Uterus (tissue), 4 donors: ENCODE measurements around the gene ADARB2. TPM values are rescaled to one million over a fixed set of nuclear protein-coding genes. Genes with fewer than 3 reads are reported as not detected.

Source experiments
- DNase-seq, 2 donors: peaks; one replicate each; pipeline ENCODE4 v3.0.0-alpha.2; 2019 to 2020
- H3K27ac ChIP-seq, 2 donors: fragments of 200-600 bp; sonication (generic); 1 replicate in 1 of 2; 2 replicates in 1 of 2; pipeline ENCODE4 v1.5.1; 2016 to 2018
- H3K27me3 ChIP-seq, 2 donors: fragments of 200-600 bp; sonication (generic); one replicate each; pipeline ENCODE4 v1.5.1; 2018 to 2019; ENCODE audit warnings: control low read depth in 1 of 2
- H3K36me3 ChIP-seq, 2 donors: fragments of 200-600 bp; sonication (generic); one replicate each; pipeline ENCODE4 v1.5.1; 2019; ENCODE audit warnings: control low read depth in 1 of 2
- H3K4me1 ChIP-seq, 2 donors: fragments of 200-600 bp; sonication (generic); one replicate each; pipeline ENCODE4 v1.5.1; 2018 to 2019; ENCODE audit warnings: control low read depth in 1 of 2
- H3K4me3 ChIP-seq, 2 donors: fragments of 200-600 bp; sonication (generic); 1 replicate in 1 of 2; 2 replicates in 1 of 2; pipeline ENCODE4 v1.5.1; 2018 to 2019; ENCODE audit warnings: mild to moderate bottlenecking in 1 of 2
- H3K9me3 ChIP-seq, 2 donors: fragments of 200-600 bp; sonication (generic); one replicate each; pipeline ENCODE4 v1.5.1; 2019; ENCODE audit warnings: control low read depth in 1 of 2
- POLR2A ChIP-seq, 2 donors: fragments of 450-650 bp; IDR thresholded peaks; one replicate each; pipeline ENCODE4 v1.6.1; 2016; ENCODE audit warnings: antibody characterized with exemption in 2 of 2, mild to moderate bottlenecking in 1 of 2, moderate library complexity in 1 of 2
- intact Hi-C: fragments of 100-400 bp; cut with DNase I; formaldehyde crosslinking; loops from one replicate; pipeline ENCODE4 v1.15.1; 2023; ENCODE audit warnings: low total_unique reads
- total RNA-seq, 4 donors: library from RNA; depleted of rRNA in 3 of 4; stranded (reverse); fragments of >200 nt in 3 of 4; gene quantifications; one replicate each; pipeline versions ENCODE4 v1.1.0 to v1.2.4, GENCODE V29; 2014 to 2023
- TF ChIP-seq, protein P1 (sequence below), 4 experiments: fragments of 200-600 bp in 2 of 4; fragments of 450-650 bp in 2 of 4; sonication (generic) in 2 of 4; IDR thresholded peaks; one replicate each; pipeline ENCODE4 v1.5.1; 2016 to 2019; ENCODE audit warnings: antibody characterized with exemption in 4 of 4, mild to moderate bottlenecking in 2 of 4, moderate library complexity in 1 of 4
- donor health status: DM: yes; HTN: yes; CAD: no.

ADARB2 gene
- total RNA-seq, 4 donors from 2014 or later, result 0.76 to 2.6 (median 2.0) TPM; not detected in 1

DNA sequence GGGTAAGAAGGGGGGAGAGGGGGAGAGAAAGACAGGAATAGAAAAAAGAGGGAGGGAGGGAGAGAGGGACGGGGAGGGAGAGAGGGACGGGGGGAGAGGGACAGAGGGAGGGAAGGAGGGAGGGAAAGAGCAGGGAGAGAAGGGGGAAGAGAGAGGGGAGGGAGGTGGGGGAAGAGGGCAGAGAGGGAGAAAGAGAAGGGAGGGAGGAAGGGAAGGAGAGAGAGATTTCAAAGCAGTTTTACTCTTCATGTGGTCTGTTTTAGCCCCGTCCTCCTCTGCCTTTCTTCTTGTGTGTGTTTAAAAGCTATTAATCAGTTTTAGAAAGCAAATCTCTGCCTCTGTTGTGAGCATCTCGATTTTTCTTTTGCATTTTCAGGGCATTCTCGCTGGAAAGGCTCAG is 444.2 kb downstream of the ADARB2 start:
- Histone ChIP-seq H3K36me3 (no peaks in the 10 kb centered on the region), H3K27ac (peak overlapping the region; percentile 51 to 61), H3K9me3 (no peaks in the 10 kb centered on the region)

DNA sequence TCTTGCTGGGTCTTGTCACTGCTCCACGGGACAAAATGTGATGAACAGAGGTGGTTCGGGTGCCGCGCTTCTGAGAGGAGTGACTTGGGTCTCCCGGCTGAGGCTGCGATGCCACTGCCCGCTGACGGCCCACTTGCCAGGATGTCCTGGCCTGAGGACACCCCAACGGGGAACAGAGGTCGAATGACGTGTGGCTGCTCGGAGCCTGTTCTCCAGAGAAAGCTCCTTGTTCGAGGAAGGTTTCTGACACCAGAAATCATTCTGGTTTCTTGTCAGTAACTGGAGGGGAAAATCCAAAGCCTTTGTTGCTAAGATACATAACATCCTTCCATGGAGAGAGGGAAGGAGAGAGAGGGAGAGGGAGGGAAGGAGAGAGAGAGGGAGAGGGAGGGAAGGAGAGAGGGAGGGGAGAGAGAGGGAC is 444.7 kb downstream of the ADARB2 start:
- Histone ChIP-seq H3K4me1 (no peaks in the 10 kb centered on the region), H3K27me3 (no peaks in the 10 kb centered on the region), H3K27ac (peak overlapping the region; percentile 49 to 61), H3K4me3 (no peak overlapping the region), H3K36me3 (no peaks in the 10 kb centered on the region), H3K9me3 (no peaks in the 10 kb centered on the region)
- intact Hi-C loops, result no loop called here
- TF ChIP-seq, protein P1, sequence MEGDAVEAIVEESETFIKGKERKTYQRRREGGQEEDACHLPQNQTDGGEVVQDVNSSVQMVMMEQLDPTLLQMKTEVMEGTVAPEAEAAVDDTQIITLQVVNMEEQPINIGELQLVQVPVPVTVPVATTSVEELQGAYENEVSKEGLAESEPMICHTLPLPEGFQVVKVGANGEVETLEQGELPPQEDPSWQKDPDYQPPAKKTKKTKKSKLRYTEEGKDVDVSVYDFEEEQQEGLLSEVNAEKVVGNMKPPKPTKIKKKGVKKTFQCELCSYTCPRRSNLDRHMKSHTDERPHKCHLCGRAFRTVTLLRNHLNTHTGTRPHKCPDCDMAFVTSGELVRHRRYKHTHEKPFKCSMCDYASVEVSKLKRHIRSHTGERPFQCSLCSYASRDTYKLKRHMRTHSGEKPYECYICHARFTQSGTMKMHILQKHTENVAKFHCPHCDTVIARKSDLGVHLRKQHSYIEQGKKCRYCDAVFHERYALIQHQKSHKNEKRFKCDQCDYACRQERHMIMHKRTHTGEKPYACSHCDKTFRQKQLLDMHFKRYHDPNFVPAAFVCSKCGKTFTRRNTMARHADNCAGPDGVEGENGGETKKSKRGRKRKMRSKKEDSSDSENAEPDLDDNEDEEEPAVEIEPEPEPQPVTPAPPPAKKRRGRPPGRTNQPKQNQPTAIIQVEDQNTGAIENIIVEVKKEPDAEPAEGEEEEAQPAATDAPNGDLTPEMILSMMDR (IDR thresholded peaks at IDR 0.05), result no peak
- TF ChIP-seq POLR2A (IDR thresholded peaks at IDR 0.05), result no peak
- no peak for DNase-seq

More for the DNA sequence above, 444.2 kb downstream of the ADARB2 start:
- Histone ChIP-seq H3K4me1 (no peaks in the 10 kb centered on the region), H3K27me3 (no peaks in the 10 kb centered on the region), H3K4me3 (no peak overlapping the region)
- DNase-seq, result no peak
- TF ChIP-seq POLR2A (IDR thresholded peaks at IDR 0.05), result no peak
- TF ChIP-seq, protein P1 (IDR thresholded peaks at IDR 0.05), result no peak
- intact Hi-C loops, result no loop called here

DNA sequence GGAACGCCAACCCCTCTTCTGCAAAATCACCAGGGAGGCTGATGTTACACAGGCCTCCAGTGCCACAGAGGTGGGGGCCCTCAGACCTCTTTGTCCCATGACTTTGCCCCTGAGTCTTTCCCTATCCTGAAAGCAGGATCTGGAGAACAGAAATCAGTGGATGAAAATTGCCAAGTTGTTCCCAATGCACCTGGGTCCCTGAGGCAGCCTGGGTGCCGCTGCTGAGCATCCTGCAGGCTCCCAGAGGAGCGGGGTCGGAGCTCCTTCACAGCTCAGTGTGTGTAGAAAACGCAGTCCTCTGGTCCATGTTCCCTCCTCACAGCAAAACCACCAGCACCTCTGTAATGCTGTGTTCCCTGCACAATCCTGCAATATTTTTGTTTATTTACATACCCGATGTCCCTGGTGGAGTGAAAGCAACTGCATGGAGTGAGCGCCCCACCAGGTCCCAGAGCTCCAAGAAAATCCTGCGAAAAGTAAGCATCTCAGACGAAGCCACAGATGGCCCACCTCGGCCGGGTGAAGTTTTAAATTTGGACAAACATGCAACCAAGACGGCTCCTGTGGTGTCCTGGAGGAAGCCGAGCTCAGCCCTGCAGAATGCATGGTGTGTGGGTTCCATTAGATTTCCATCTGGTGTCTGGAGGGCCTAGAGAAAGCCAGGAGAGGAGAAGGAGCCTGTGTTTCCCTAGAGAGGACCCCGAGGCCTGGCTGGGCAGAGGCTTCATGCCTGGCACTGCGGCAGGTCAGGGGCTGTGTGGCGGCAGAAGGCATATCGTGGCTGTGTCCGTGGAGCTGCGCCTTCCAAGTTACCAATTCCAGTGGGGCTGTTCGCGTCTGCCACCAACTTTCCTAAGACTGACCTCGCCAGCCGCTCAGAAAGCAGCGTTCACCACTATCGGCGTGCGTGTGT is 445.9 kb downstream of the ADARB2 start:
- intact Hi-C loops, result no loop called here
- Histone ChIP-seq H3K27ac (no peak overlapping the region), H3K4me1 (no peaks in the 10 kb centered on the region), H3K36me3 (no peaks in the 10 kb centered on the region), H3K4me3 (no peak overlapping the region), H3K27me3 (no peaks in the 10 kb centered on the region), H3K9me3 (no peaks in the 10 kb centered on the region)
- no peak for DNase-seq
- TF ChIP-seq POLR2A (IDR thresholded peaks at IDR 0.05), result no peak
- TF ChIP-seq, protein P1 (IDR thresholded peaks at IDR 0.05), result no peak

DNA sequence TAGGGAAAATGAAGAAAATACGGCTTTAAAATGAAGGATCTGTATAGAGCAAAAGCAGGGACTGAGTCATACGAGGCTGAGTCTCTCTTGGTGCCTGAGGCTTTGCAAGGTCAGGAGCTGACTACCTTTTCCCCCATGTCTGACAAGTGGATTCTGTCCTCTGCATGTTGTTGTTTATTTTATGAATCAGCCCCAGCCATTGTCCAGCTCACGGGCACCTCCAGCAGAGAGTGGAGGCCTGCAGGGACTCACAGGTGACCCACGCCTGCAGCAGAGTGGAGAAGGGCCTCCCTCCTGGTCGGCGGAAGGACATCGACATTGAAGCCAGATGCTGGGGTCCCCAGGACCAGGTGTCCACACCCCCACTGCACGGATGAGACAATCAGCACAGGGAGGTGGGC is 447.3 kb downstream of the ADARB2 start:
- no peak for DNase-seq
- H3K4me1 ChIP-seq, result no peaks in the 10 kb centered on the region
- H3K9me3 ChIP-seq, result no peaks in the 10 kb centered on the region
- H3K27ac ChIP-seq, result no peak overlapping the region
- no peak for TF ChIP-seq POLR2A (IDR thresholded peaks at IDR 0.05)
- TF ChIP-seq, protein P1 (IDR thresholded peaks at IDR 0.05), result no peak
- intact Hi-C loops, result no loop called here
- H3K27me3 ChIP-seq, result no peaks in the 10 kb centered on the region
- no peak overlapping the region for H3K4me3 ChIP-seq
- no peaks in the 10 kb centered on the region for H3K36me3 ChIP-seq

DNA sequence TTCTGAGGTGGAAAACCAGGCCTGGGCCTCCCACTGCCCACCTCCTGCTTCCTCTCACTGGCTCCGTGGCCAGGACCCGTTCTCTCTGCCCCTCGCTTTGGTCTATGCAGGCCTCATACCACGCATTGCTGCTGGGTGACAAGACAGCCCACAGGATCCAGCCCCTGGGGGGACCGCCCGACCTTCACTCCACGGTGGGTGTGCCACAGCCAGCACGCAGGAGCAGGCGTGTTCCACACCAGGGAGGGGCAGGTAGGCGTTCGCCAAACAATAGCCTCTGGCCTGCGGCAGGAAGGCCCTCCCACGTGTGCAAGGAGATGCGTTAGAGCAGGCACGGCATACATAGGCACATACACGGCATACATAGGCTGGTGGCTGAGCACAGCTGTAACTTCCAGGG is 447.7 kb downstream of the ADARB2 start:
- no peak overlapping the region for H3K27ac ChIP-seq
- intact Hi-C loops, result no loop called here
- DNase-seq, result no peak

More for the DNA sequence above, 447.7 kb downstream of the ADARB2 start:
- H3K9me3 ChIP-seq, result no peaks in the 10 kb centered on the region
- TF ChIP-seq POLR2A (IDR thresholded peaks at IDR 0.05), result no peak
- TF ChIP-seq, protein P1 (IDR thresholded peaks at IDR 0.05), result no peak
- no peak overlapping the region for H3K4me3 ChIP-seq
- no peaks in the 10 kb centered on the region for H3K4me1 ChIP-seq
- H3K36me3 ChIP-seq, result no peaks in the 10 kb centered on the region
- H3K27me3 ChIP-seq, result no peaks in the 10 kb centered on the region
